ENCODE results near the gene RPSA.
"Not testable (repeated sequence)": the region's sequence is repeated elsewhere in the genome, so short reads cannot be mapped to it uniquely, and the experiment has no call there.

Gene RPSA

GRCh38 chr3:39416998-39417397, 10.5 kb downstream of the RPSA start:
- not testable (repeated sequence) for H3K4me3 ChIP-seq (ENCODE audit: low read length in 2 of 2); H3K27ac ChIP-seq (ENCODE audit: low read depth in 2 of 2, low read length in 2 of 2); H3K9me3 ChIP-seq (ENCODE audit: control insufficient read depth in 2 of 2, low read length in 2 of 2); H3K27me3 ChIP-seq (ENCODE audit: control insufficient read depth in 2 of 2, insufficient read depth in 2 of 2, low read length in 2 of 2); H3K9ac ChIP-seq (ENCODE audit: low read depth in 1 of 2, low read length in 2 of 2)
- Histone ChIP-seq H3K36me3 (ENCODE audit: control insufficient read depth in 2 of 2, insufficient read depth in 2 of 2, low read length in 2 of 2) (peaks cover 21 to 26% of the 10 kb centered on the region in 2 donors), H3K4me1 (ENCODE audit: control insufficient read depth in 2 of 2, insufficient read depth in 2 of 2, low read length in 2 of 2) (peaks cover 0 to 10% of the 10 kb centered on the region in 2 donors)

GRCh38 chr3:39418556-39419225, 12.2 kb downstream of the RPSA start:
- H3K36me3 ChIP-seq (ENCODE audit: control insufficient read depth in 2 of 2, insufficient read depth in 2 of 2, low read length in 2 of 2): peaks cover 4 to 12% of the 10 kb centered on the region in 2 donors
- H3K27ac ChIP-seq (ENCODE audit: low read depth in 2 of 2, low read length in 2 of 2); H3K27me3 ChIP-seq (ENCODE audit: control insufficient read depth in 2 of 2, insufficient read depth in 2 of 2, low read length in 2 of 2); H3K9me3 ChIP-seq (ENCODE audit: control insufficient read depth in 2 of 2, low read length in 2 of 2); H3K4me3 ChIP-seq (ENCODE audit: low read length in 2 of 2); H3K4me1 ChIP-seq (ENCODE audit: control insufficient read depth in 2 of 2, insufficient read depth in 2 of 2, low read length in 2 of 2); H3K9ac ChIP-seq (ENCODE audit: low read depth in 1 of 2, low read length in 2 of 2): not testable (repeated sequence)

- H3K27ac ChIP-seq (ENCODE audit: low read depth in 2 of 2, low read length in 2 of 2): no peak overlapping the region
- H3K9ac ChIP-seq (ENCODE audit: low read depth in 1 of 2, low read length in 2 of 2): no peak overlapping the region
- peaks cover 0 to under 1% of the 10 kb centered on the region in 2 donors for H3K36me3 ChIP-seq (ENCODE audit: control insufficient read depth in 2 of 2, insufficient read depth in 2 of 2, low read length in 2 of 2)
- H3K4me3 ChIP-seq (ENCODE audit: low read length in 2 of 2): no peak overlapping the region
- H3K27me3 ChIP-seq (ENCODE audit: control insufficient read depth in 2 of 2, insufficient read depth in 2 of 2, low read length in 2 of 2): no peaks in the 10 kb centered on the region
- H3K9me3 ChIP-seq (ENCODE audit: control insufficient read depth in 2 of 2, low read length in 2 of 2): no peaks in the 10 kb centered on the region
- H3K4me1 ChIP-seq (ENCODE audit: control insufficient read depth in 2 of 2, insufficient read depth in 2 of 2, low read length in 2 of 2): peaks cover 0 to 4% of the 10 kb centered on the region in 2 donors
Observed at GRCh38 chr3:39419742-39420315, 13.3 kb downstream of the RPSA start.

GRCh38 chr3:39420543-39420942, 14.0 kb downstream of the RPSA start:
- Histone ChIP-seq H3K36me3 (ENCODE audit: control insufficient read depth in 2 of 2, insufficient read depth in 2 of 2, low read length in 2 of 2) (no peaks in the 10 kb centered on the region), H3K27ac (ENCODE audit: low read depth in 2 of 2, low read length in 2 of 2) (no peak overlapping the region), H3K27me3 (ENCODE audit: control insufficient read depth in 2 of 2, insufficient read depth in 2 of 2, low read length in 2 of 2) (no peaks in the 10 kb centered on the region), H3K9me3 (ENCODE audit: control insufficient read depth in 2 of 2, low read length in 2 of 2) (no peaks in the 10 kb centered on the region), H3K4me3 (ENCODE audit: low read length in 2 of 2) (no peak overlapping the region), H3K4me1 (ENCODE audit: control insufficient read depth in 2 of 2, insufficient read depth in 2 of 2, low read length in 2 of 2) (peaks cover 0 to 2% of the 10 kb centered on the region in 2 donors), H3K9ac (ENCODE audit: low read depth in 1 of 2, low read length in 2 of 2) (no peak overlapping the region)

GRCh38 chr3:39423436-39423970, 17.0 kb downstream of the RPSA start:
- Histone ChIP-seq H3K27ac (ENCODE audit: low read depth in 2 of 2, low read length in 2 of 2) (no peak overlapping the region), H3K36me3 (ENCODE audit: control insufficient read depth in 2 of 2, insufficient read depth in 2 of 2, low read length in 2 of 2) (no peaks in the 10 kb centered on the region), H3K9me3 (ENCODE audit: control insufficient read depth in 2 of 2, low read length in 2 of 2) (no peaks in the 10 kb centered on the region), H3K4me1 (ENCODE audit: control insufficient read depth in 2 of 2, insufficient read depth in 2 of 2, low read length in 2 of 2) (no peaks in the 10 kb centered on the region), H3K27me3 (ENCODE audit: control insufficient read depth in 2 of 2, insufficient read depth in 2 of 2, low read length in 2 of 2) (no peaks in the 10 kb centered on the region), H3K9ac (ENCODE audit: low read depth in 1 of 2, low read length in 2 of 2) (no peak overlapping the region), H3K4me3 (ENCODE audit: low read length in 2 of 2) (no peak overlapping the region)

- Histone ChIP-seq H3K9ac (ENCODE audit: low read depth in 1 of 2, low read length in 2 of 2) (no peak overlapping the region), H3K27ac (ENCODE audit: low read depth in 2 of 2, low read length in 2 of 2) (no peak overlapping the region), H3K4me1 (ENCODE audit: control insufficient read depth in 2 of 2, insufficient read depth in 2 of 2, low read length in 2 of 2) (no peaks in the 10 kb centered on the region), H3K27me3 (ENCODE audit: control insufficient read depth in 2 of 2, insufficient read depth in 2 of 2, low read length in 2 of 2) (no peaks in the 10 kb centered on the region), H3K9me3 (ENCODE audit: control insufficient read depth in 2 of 2, low read length in 2 of 2) (no peaks in the 10 kb centered on the region), H3K36me3 (ENCODE audit: control insufficient read depth in 2 of 2, insufficient read depth in 2 of 2, low read length in 2 of 2) (no peaks in the 10 kb centered on the region), H3K4me3 (ENCODE audit: low read length in 2 of 2) (no peak overlapping the region)
Observed at GRCh38 chr3:39426312-39426711, 19.8 kb downstream of the RPSA start.

- H3K9ac ChIP-seq (ENCODE audit: low read depth in 1 of 2, low read length in 2 of 2): no peak overlapping the region
- H3K4me1 ChIP-seq (ENCODE audit: control insufficient read depth in 2 of 2, insufficient read depth in 2 of 2, low read length in 2 of 2): no peaks in the 10 kb centered on the region
- H3K27ac ChIP-seq (ENCODE audit: low read depth in 2 of 2, low read length in 2 of 2): no peak overlapping the region
- no peaks in the 10 kb centered on the region for H3K27me3 ChIP-seq (ENCODE audit: control insufficient read depth in 2 of 2, insufficient read depth in 2 of 2, low read length in 2 of 2)
- no peaks in the 10 kb centered on the region for H3K36me3 ChIP-seq (ENCODE audit: control insufficient read depth in 2 of 2, insufficient read depth in 2 of 2, low read length in 2 of 2)
- no peaks in the 10 kb centered on the region for H3K9me3 ChIP-seq (ENCODE audit: control insufficient read depth in 2 of 2, low read length in 2 of 2)
- H3K4me3 ChIP-seq (ENCODE audit: low read length in 2 of 2): no peak overlapping the region
Observed at GRCh38 chr3:39427506-39427905, 21.0 kb downstream of the RPSA start.

- no peaks in the 10 kb centered on the region for H3K9me3 ChIP-seq (ENCODE audit: control insufficient read depth in 2 of 2, low read length in 2 of 2)
- no peaks in the 10 kb centered on the region for H3K36me3 ChIP-seq (ENCODE audit: control insufficient read depth in 2 of 2, insufficient read depth in 2 of 2, low read length in 2 of 2)
- H3K27me3 ChIP-seq (ENCODE audit: control insufficient read depth in 2 of 2, insufficient read depth in 2 of 2, low read length in 2 of 2): no peaks in the 10 kb centered on the region
- H3K9ac ChIP-seq (ENCODE audit: low read depth in 1 of 2, low read length in 2 of 2): no peak overlapping the region
- H3K4me3 ChIP-seq (ENCODE audit: low read length in 2 of 2): no peak overlapping the region
- H3K27ac ChIP-seq (ENCODE audit: low read depth in 2 of 2, low read length in 2 of 2): no peak overlapping the region
- peaks cover 3 to 4% of the 10 kb centered on the region in 2 donors for H3K4me1 ChIP-seq (ENCODE audit: control insufficient read depth in 2 of 2, insufficient read depth in 2 of 2, low read length in 2 of 2)
Observed at GRCh38 chr3:39428745-39429201, 22.3 kb downstream of the RPSA start.

GRCh38 chr3:39429466-39429865, 22.9 kb downstream of the RPSA start:
- no peak overlapping the region for H3K27ac ChIP-seq (ENCODE audit: low read depth in 2 of 2, low read length in 2 of 2)
- H3K9me3 ChIP-seq (ENCODE audit: control insufficient read depth in 2 of 2, low read length in 2 of 2): no peaks in the 10 kb centered on the region
- H3K4me1 ChIP-seq (ENCODE audit: control insufficient read depth in 2 of 2, insufficient read depth in 2 of 2, low read length in 2 of 2): peaks cover 3 to 4% of the 10 kb centered on the region in 2 donors
- H3K9ac ChIP-seq (ENCODE audit: low read depth in 1 of 2, low read length in 2 of 2): no peak overlapping the region
- H3K36me3 ChIP-seq (ENCODE audit: control insufficient read depth in 2 of 2, insufficient read depth in 2 of 2, low read length in 2 of 2): no peaks in the 10 kb centered on the region
- no peaks in the 10 kb centered on the region for H3K27me3 ChIP-seq (ENCODE audit: control insufficient read depth in 2 of 2, insufficient read depth in 2 of 2, low read length in 2 of 2)
- H3K4me3 ChIP-seq (ENCODE audit: low read length in 2 of 2): no peak overlapping the region

GRCh38 chr3:39432342-39432741, 25.8 kb downstream of the RPSA start:
- Histone ChIP-seq H3K9me3 (ENCODE audit: control insufficient read depth in 2 of 2, low read length in 2 of 2) (no peaks in the 10 kb centered on the region), H3K4me1 (ENCODE audit: control insufficient read depth in 2 of 2, insufficient read depth in 2 of 2, low read length in 2 of 2) (peaks cover 3 to 4% of the 10 kb centered on the region in 2 donors), H3K4me3 (ENCODE audit: low read length in 2 of 2) (no peak overlapping the region), H3K9ac (ENCODE audit: low read depth in 1 of 2, low read length in 2 of 2) (no peak overlapping the region), H3K27ac (ENCODE audit: low read depth in 2 of 2, low read length in 2 of 2) (no peak overlapping the region), H3K27me3 (ENCODE audit: control insufficient read depth in 2 of 2, insufficient read depth in 2 of 2, low read length in 2 of 2) (no peaks in the 10 kb centered on the region), H3K36me3 (ENCODE audit: control insufficient read depth in 2 of 2, insufficient read depth in 2 of 2, low read length in 2 of 2) (no peaks in the 10 kb centered on the region)
